ENCODE measurements around the gene ADAP1.
"Not testable (repeated sequence)": the region's sequence is repeated elsewhere in the genome, so short reads cannot be mapped to it uniquely, and the experiment has no call there.

ADAP1 gene

DNA sequence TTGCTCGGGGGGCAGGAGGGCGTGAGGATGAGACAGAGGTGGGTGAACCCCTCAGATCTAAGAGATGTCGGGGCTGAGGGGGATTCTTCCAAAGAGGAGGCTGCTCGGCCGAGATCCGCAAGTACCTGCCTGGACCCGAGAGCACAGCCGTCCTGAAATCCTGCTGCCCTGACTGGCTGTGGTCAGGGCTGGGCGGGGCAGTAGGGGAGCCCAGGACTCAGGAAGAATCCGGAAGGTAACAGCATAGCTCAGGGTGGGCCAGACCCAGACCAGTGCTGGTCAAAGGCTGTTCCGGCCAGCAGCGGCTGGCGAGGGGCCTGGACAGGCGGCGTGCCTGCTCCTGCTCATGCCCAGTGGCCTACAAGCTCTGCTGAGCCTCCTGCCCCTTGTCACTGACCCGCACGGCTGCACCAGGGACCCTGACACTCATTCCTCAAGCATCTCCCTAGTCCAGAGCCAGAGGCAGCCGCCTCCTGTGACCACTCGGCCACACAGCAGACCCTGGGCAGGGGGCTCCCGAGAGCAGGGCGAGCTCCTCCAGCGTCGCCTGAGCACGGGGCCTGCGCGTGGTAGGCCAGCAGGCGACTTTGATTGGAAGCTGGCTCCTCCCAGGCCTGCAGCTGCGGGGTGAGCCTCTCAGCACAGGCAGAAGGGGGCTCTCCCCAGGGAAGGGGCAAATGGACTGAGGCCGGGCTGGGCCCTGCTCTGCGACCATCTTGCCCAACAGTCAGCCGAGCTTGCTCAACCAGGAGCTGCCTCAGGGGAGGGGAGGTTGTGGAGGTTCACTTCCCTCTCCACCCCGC lies 3.1 kb upstream of the ADAP1 start:
- no peak for DNase-seq

DNA sequence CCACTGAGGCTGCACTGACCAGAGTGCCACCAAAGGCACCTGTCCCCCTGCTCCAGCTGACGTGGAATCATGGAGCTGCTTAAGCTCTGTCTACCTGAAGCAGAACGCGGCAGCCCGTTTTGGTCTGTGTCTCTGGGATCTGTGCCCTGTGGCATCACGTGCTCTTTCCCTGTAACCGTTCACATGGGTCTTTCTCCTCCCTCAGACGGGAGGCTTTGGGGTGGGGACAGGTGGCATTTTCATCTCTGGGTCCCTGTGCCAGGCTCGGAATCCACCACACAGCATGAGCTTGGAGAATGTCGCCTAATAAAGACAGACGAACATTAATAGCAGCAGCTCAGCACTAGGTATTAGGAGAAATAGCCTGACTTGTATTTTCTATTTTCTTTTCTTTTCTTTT lies 1.6 kb upstream of the ADAP1 start:
- no peak for DNase-seq

DNA sequence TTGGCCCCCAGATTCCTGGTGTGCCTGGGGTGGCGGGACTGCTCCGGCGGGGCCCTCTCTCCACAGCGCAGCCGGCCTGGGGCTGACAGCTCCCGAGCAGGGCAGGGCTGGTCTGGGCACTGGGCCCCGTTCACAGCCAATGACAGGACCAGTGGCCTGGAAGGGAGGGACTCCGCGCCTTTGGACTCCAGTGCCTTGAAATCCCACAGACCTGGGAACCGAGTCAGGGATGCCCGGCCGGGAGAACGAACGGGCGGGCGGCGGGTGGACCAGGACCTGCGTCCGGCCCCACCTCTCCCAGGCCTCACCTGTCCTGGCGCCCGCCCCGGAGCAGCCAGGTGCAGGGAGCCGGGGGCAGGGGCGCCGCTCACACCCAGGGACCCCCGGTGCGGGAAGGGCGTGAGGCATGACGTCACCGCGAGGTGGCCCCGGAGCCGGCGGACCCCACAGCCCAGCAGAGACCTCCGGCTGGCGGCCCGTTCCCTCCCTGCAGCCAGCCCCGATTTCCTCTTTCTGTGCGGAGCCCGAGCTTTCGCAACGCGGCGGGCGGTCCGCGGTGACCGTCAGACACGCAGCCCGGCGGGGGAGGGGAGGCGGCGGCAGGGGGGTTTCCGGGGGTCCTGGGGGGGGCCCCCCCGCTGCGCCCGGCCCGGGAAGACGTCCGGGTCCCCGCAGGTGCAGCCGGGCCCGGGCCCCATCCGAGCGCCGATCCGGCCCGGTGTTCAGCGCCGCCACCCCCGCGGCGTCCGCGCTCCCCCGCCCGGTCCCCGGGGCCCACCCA lies 743 bp downstream of the ADAP1 start:
- DNase-seq, result no peak

DNA sequence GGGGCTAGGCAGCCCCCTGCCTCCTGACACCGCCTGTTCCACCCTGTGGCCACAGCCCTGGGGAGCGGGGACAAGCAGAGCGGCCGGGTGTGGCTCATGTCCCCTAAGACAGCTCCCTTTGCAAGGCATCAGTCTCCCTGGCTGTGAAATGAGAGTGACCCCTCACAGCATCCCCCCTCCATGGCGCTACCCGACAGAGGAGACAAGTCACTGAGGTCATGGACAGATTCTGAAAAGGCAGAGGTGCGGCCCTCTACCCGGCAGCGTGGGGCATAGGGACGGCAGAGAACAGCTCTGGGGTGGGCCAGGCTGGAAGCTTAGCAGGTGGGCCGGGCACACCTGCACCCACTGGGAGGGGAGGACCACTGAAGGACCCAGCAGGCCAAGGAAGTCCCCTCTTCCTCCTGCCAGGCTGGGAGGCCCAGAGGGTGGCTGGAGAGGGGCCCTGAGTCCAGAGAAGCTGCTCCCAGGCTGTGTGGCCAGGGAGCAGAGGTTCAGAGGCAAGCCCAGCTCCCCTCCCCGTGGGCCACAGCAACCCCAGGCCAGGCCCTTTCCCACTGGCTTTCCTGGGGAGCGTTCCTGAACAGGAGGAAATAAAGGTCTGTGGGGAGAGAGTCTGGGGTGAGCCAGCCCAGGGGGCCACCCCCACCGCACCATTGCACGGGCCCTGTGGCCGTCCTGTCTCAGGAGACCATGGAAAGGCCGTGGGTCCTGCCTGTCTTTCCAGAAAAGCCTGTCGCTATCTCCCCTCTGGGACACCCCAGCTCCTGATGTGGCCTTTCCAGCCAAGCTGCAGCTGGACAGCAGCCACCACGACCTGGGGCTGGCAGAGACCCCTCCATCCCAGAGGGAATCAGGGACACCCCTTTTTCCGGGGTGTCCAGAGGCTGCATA lies 1.7 kb downstream of the ADAP1 start:
- DNase-seq, result no peak

DNA sequence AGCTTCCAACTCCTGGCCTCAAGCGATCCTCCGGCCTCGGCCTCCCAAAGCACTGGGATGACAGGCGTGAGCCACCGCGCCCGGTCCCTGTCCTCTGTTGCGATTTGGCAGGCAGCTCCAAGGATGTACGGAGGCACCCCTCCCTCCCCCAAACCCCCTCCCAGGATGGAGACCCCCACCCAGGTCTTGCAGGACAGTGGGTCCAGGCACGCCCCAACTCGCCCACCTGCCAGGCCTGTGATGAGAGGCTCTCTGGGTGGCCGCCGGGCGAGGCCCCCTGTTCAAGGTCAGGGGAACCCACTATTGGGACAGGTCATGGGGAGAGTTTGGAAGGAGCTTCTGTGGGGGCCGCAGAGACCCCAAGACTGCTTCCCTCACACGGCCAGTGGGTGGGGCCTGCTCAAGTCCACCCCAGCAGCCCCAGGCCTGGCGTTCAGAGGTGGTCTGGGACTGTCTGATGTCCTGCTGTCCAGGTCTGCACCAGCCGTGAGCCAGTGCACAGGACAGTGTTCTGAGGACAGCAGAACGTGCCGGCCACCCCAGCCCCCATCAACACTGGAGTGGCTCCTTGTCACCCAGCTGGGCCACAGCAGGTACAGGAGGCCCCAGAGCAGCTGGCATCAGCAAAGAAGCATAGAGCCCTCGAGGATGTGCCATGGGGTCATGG lies 2.5 kb downstream of the ADAP1 start:
- no peak for DNase-seq

DNA sequence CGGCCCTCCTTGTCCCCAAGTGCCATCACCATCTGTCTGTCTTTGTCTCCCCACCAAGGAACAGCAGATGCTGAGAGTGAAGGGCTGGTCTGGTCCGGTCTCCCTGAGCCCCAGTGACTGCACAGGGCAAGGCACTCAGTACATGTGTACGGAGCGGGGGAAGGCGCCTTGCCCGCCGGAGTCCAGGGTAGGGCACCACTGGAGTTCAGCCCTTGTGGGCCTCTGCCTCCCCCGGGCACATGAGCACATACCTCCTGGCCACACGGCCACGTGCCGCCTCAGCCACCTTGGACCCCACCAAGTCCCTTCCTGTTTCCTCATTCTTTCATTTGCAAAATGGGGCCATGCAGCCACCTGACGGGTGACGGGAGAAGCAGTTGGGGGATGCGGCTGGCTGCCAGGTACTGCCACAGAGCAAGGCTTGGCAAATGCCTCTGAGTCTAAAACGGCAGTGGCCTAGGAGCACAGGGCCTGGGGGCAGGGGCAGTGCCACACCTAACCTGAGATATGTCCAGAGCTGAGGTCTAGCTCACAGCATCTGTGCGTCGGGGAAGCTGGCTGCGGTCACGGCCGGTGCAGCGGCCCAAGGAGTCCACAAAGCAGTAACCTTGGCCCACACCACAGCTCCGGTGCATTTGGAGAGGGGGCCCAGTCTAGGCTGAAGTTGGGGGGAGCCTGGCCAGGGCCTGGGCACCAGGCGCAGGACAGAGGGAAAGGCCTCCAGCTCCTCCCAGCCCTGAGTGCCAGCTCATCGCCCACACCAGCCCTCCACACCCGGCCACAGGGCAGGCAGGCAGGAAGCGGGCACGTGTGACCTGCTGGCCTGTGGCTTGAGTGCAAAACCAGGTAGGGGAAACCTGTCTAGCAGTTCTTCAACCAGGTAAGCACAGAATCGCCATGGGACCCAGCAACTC lies 5.2 kb downstream of the ADAP1 start:
- DNase-seq, result no peak

DNA sequence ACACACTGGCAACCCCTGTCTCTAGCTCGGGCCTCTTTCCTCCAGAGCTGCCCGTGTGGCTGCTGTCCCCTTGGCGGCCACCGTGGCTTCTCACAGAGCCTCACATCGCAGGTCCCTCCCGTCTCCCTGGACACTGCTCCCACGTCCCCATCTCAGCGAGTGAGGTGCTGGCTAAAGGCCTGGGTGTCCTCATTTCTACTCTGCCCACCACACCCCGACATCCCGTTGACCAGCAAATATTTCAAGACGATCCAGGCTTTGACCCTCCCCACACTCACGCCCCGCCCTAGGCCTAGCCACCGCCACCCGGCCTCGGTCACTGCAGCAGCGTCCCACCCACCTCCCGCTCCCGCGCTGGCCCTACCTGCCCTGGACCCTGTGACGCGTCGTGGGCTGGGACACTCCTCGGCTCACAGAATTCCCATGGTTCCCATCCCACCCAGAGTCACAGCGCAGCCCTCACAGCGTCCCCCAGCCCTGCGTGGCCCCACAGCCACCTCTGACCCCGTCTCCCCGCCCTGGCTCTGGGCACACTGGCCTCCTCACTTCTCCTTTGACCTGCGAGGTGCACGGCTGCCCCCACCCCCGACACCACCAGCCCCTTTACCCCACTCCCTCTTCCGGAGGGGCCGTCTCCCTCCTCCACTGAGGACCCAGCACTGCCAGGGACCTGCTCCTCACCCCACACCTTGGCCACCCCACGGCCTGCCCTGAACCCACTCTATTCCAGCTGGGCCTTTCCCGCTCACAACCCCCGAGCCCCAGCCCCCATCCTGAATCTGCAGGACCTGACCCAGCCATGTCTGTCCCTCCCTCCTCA lies 6.9 kb downstream of the ADAP1 start:
- no peak for DNase-seq

DNA sequence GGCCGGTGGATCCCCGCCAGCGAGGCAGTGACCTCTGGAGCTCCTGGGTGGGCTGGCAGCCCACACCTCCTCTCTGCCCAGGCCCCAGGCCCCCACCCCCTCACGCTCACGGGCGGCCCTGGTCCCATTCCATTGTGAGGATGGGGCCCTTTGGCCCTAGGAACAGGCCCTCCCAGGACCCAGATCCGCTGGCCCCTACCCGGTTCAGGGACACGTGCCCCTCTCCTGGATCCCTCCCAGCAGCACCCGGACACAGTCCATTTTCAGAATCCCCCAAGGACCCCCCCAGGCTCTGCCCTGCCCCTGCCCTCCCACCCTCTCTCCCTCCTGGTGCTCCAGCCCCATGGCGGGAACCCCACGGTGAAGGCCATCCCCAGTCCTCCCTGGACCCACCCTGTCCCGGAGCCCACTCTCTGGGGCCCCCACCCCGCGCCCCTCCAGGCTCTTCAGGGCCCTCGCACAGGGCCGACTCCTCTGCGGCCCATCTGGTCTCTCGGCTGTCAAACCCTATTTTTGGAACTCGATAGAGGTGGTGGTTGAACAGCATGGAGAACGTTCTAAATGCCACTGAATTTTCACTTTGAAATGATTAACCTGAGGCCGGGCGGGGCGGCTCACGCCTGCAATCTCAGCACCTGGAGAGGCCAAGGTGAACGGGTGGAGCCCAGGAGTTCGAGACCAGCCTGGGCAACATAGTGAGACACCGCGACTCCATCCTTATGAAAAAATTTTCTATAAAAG lies 8.1 kb downstream of the ADAP1 start:
- DNase-seq, result no peak

DNA sequence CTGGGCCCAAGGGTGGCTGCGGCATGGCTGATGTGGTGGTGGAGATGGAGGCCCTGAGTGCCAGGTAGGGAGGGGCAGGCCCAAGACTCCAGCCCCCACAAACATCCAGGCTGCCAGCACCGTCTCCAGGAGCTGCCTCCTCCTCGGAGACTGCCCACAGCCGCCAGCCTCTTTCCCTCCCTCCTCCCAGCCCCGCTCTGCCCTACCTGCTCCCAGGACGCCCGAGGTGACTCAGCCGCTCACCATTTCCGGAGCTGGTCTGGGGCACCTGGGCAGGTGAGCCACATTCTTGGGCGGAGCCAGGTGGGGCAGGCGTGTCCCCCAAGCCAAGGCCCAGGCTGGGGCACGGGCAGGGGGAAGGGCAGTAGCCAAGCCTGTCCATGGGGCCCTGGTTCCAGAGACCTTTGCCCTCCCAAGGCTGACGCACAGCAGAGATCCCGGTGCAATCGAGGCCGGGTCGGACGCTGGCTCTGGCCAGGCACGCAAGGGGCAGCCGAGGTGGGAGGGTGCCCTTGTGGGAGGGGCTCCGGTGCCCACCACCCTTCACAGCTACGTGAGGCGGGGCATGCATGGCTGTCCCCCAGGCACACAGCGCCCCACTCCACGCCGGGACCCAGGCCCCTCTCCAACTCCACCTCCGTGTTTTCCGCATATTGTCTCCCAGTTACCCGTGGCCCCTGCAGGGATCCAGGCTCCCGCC lies 8.8 kb downstream of the ADAP1 start:
- DNase-seq, result no peak

DNA sequence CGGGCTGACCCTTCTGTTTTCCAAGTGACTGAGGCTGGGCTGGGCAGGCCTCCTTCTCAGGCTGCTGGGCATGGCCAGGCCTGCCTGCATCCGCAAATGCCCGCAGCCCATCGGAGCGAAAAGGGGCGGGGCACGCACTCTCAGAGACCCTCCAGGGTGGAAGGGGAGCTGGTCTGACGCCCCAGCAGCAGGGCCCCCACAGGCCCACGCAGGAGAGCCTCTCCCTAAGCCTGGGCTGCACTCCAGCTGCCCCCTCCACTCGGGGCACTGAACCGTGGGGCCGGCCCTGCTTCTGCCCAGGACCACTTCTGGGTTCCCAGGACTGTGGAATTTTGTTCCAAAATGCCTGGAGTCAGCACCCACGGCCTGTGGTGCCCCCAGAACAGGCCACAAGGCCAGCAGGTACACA lies 9.3 kb downstream of the ADAP1 start:
- no peak for DNase-seq

DNA sequence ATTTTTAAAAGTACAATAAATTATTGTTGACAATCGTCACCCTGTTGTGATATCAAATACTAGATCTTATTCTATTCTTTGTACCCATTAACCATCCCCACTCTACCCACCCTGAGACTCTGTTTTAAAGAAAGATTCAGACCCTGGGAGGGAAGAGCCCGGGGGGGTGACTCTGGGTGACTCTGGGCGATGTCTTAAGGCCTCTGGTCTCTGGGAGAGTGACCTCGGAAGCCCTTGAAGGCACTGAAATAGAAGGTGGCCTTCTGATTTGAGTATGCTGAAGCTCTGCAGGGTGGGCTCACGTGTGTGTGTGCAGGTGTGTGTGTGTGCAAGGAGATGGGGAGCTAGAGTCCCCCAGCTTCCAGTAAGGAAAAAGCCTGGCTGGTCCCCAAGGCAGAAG lies 9.7 kb downstream of the ADAP1 start:
- no peak for DNase-seq

DNA sequence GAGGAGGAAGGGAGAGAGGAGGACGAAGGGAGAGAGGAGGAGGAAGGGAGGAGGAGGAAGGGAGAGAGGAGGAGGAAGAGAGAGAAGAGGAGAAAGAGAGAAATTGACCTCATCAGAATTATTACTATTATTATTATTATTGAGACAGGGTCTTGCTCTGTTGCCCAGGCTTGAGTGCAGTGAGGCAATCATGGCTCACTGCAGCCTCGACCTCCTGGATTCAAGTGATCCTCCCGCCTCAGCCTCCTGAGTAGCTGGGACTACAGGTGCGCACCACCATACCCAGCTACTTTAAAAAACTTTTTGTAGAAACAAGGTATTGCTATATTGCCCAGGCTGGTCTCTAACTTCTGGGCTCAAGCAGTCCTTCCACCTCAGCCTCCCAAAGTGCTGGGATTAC lies 10.7 kb downstream of the ADAP1 start:
- not testable (repeated sequence) for DNase-seq

DNA sequence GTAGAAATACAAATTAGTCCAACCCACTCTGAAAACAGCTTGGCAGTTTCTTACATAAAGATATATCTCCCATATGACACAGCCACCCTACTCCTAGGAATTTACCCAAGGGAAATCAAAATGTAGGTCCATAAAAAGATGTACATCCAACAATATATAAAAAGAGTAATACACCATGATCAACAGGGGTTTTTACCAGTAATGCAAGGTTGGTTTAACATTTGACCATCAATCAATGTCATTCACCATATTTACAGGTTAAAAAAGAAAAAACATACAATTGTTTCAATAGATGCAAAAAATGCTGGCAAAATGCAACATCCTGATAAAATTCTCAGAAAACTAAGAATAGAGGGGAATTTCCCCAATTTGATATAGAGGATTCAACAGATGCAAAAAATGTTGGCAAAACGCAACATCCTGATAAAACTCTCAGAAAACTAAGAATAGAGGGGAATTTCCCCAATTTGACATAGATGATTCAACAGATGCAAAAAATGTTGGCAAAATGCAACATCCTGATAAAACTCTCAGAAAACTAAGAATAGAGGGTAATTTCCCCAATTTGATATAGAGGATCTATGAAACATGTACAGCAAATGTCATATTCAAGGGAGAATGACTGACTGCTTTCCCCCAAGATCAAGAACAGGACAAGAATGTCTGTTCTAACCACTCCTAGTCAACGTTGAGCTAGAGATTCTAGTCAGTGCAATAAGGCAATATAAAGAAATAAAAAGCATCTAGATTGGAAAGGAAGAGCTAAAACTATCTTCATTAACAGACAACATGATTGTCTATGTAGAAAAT lies 13.7 kb downstream of the ADAP1 start:
- no peak for DNase-seq

DNA sequence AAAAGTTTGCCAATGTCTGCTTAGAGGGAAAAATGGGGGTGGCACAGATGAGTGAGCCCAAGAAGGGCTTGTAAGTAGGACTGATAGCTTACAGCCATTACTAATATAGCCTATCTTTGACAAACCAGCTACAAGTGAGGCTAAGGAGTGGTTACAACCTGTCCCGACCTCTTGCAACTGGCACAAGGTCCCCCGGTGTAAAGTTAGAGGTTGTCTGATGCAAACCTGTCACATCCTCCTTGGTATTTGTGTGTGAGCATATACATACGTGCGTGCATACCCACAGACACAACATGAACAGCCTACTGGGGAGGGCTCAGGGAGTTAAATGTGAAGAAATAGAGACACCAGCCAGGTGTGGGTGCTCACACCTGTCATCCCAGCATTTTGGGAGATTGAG lies 14.6 kb downstream of the ADAP1 start:
- DNase-seq, result no peak

DNA sequence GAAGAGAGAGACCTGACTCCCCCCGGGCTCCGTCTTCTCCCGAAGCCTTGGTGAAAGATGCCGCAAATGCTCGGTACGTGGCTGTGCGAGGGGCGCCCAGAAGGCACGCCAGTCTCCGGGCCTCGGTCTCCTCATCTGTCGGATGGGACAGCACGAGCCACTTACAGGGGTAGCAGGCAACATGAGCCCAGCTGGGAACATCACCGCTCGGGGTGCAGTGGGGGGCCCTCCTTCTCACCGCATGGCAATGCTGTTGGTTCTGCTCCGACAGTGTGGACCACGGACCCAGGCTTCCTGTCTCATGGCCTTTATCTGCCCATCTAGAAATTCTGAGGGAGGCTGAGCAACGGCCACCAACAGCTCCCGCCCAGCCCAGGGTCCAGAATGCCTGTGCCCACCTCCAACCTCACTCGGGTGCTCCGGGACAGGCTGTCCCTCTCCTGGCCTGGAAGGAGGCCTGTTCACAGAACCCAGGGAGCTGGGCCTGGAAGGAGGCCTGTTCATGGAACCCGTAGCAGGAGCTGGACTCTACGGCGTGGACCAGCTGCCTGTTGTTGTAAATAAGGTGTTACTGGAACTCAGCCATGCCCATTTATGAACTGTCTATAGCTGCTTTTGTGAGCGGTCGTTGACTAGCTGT lies 15.8 kb downstream of the ADAP1 start:
- DNase-seq, result no peak

DNA sequence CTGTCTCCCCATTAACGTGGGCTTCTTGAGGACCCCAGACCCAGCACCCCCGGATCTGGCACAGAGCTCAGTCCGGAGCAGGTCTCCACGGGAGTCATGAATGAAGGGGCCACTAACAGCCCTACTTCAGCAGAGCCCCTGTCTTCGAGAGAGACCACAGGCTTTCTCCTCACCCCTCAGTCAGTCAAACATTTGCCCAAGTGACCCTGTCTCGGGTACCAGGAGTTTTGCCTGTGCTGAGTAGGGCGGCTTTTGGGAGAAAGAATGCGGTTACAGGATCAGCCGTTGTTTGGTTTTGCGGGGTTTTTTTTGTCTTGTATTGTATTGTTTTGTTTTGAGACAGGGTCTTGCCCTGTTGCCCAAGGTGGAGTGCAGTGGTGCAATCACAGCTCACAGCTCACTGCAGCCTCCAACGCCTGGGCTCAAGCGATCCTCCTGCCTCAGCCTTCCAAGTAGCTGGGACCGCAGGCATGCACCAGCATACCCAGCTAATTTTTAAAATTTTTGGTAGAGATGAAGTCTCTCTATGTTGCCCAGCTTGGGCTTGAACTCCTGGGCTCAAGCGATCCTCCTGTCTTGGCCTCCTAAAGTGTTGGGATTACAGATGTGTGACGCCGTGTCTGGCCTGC lies 16.5 kb downstream of the ADAP1 start:
- no peak for DNase-seq

DNA sequence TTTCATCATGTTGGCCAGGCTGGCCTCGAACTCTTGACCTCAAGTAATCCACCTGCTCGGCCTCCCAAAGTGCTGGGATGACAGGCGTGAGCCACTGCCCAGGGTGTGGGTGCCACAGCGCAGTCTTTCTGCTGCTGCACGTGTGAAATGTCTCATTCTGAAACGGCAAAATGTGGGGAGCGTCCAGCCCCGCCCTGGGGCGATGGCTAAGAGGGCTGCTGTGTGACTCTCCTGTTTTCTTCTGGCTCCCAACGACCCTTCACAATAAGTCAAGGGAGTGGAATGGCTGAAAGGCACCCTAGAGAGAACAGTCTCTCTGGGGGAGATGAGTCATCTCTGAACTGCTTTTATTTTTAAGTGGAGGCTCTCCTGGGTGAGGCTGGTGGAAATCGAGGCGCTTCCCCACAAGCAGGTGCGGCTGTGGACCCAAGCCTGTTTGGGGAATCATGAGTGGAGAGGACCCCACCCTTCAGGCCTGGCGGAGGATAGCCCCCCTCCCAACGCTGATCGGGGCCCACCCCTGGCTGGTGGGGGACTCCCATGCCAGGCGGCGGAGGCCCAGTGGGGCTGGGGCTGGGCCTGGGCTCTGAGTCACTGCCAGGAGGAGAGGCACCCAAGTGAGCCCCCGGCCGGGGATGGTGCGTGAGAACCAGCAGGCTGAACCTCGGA lies 18.0 kb downstream of the ADAP1 start:
- peak in 1 of 2 experiments; percentile 28 for DNase-seq

Data from SW 1271 (cell line).